ENCODE results near the gene ITPA. TPM values are rescaled to one million over a fixed set of nuclear protein-coding genes. Genes with fewer than 3 reads are reported as not detected.

Gene ITPA
- total RNA-seq, 2 donors from 2014 or later = 43.9 to 48.0 TPM

GRCh38 chr20:3166338-3166912, 42.9 kb upstream of the ITPA start:
- 96% methylated on average over 10 of the region's 13 CpGs for WGBS
- Histone ChIP-seq H3K27ac (no peak overlapping the region), H3K9me3 (no peaks in the 10 kb centered on the region), H3K27me3 (replicated peaks; ENCODE audit: insufficient read depth) (no peaks in the 10 kb centered on the region), H3K36me3 (no peaks in the 10 kb centered on the region), H3K4me3 (no peak overlapping the region), H3K4me1 (replicated peaks) (no peaks in the 10 kb centered on the region)
- TF ChIP-seq POLR2A (IDR thresholded peaks at IDR 0.05) (no peak), POLR2AphosphoS5 (IDR thresholded peaks at IDR 0.05) (no peak), CTCF (IDR thresholded peaks at IDR 0.05) (no peak)
- DNase-seq (ENCODE audit: low spot score) = no peak
- intact Hi-C loops (cut with DNase I) = no loop called here

- WGBS = 95% methylated on average over 16 of the region's 16 CpGs
- Histone ChIP-seq H3K36me3 (no peaks in the 10 kb centered on the region), H3K27me3 (replicated peaks; ENCODE audit: insufficient read depth) (no peaks in the 10 kb centered on the region), H3K27ac (no peak overlapping the region), H3K4me3 (no peak overlapping the region), H3K9me3 (no peaks in the 10 kb centered on the region), H3K4me1 (replicated peaks) (no peaks in the 10 kb centered on the region)
- TF ChIP-seq CTCF (IDR thresholded peaks at IDR 0.05) = no peak
- no peak for TF ChIP-seq POLR2A (IDR thresholded peaks at IDR 0.05)
- no peak for TF ChIP-seq POLR2AphosphoS5 (IDR thresholded peaks at IDR 0.05)
- no peak for DNase-seq (ENCODE audit: low spot score)
- intact Hi-C loops (cut with DNase I) = no loop called here
Observed at GRCh38 chr20:3166913-3167342, 42.4 kb upstream of the ITPA start.

DNA sequence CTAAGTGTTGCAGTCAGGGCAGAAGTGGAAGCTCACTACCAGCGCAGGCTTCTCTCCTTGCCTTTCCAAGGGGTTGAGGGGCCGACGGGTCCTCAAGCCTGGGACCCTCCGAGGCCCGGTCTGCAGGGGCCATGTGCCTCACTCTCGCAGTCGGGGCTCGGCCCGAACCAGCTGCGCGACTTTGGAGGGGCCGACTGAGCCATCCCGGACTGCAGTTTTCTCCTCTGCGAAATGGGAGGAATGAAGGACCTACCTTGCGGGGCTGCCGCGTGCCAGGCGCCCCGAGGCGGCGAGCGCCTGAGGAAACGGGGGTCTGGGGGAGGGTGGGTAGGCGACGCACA, 41.6 kb upstream of the ITPA start:
- H3K9me3 ChIP-seq = no peaks in the 10 kb centered on the region

GRCh38 chr20:3168079-3168828, 41.0 kb upstream of the ITPA start:
- peak overlapping the region; percentile 27 to 34 for H3K4me3 ChIP-seq
- intact Hi-C loops (cut with DNase I) = no loop called here
- no peak for TF ChIP-seq POLR2AphosphoS5 (IDR thresholded peaks at IDR 0.05)
- TF ChIP-seq CTCF (IDR thresholded peaks at IDR 0.05) = peak in 1 of 4 experiments; percentile 9
- 37% methylated on average over 23 of the region's 39 CpGs for WGBS
- peak overlapping the region in 1 of 2 donors; percentile 33 for H3K27ac ChIP-seq
- H3K36me3 ChIP-seq = no peaks in the 10 kb centered on the region
- H3K4me1 ChIP-seq (replicated peaks) = no peaks in the 10 kb centered on the region
- peak; percentile 38 for DNase-seq (ENCODE audit: low spot score)
- H3K27me3 ChIP-seq (replicated peaks; ENCODE audit: insufficient read depth) = no peaks in the 10 kb centered on the region
- H3K9me3 ChIP-seq = no peaks in the 10 kb centered on the region

More for the DNA sequence above, 41.6 kb upstream of the ITPA start:
- TF ChIP-seq POLR2A (IDR thresholded peaks at IDR 0.05) = no peak
- TF ChIP-seq CTCF (IDR thresholded peaks at IDR 0.05) = no peak
- no peak for TF ChIP-seq POLR2AphosphoS5 (IDR thresholded peaks at IDR 0.05)
- Histone ChIP-seq H3K36me3 (no peaks in the 10 kb centered on the region), H3K27me3 (replicated peaks; ENCODE audit: insufficient read depth) (no peaks in the 10 kb centered on the region), H3K4me3 (peak overlapping the region; percentile 27 to 34), H3K27ac (peak overlapping the region in 1 of 2 donors; percentile 33), H3K4me1 (replicated peaks) (no peaks in the 10 kb centered on the region)
- DNase-seq (ENCODE audit: low spot score) = no peak
- 66% methylated on average over 22 of the region's 25 CpGs for WGBS
- intact Hi-C loops (cut with DNase I) = no loop called here
